GM19468 (cell line): Measurements from ENCODE around the gene ACTL7A.
"Not testable (repeated sequence)": the region's sequence is repeated elsewhere in the genome, so short reads cannot be mapped to it uniquely, and the experiment has no call there.

Source experiments
- ATAC-seq: cut with Tn5 transposase; IDR thresholded peaks from one replicate; pipeline ENCODE4 v1.9.1; 2021; ENCODE audit warnings: mild to moderate bottlenecking, moderate library complexity, moderate number of reproducible peaks; ENCODE audit not compliant: unreplicated experiment; ENCODE audit errors: extremely low read depth

ACTL7A gene, protein sequence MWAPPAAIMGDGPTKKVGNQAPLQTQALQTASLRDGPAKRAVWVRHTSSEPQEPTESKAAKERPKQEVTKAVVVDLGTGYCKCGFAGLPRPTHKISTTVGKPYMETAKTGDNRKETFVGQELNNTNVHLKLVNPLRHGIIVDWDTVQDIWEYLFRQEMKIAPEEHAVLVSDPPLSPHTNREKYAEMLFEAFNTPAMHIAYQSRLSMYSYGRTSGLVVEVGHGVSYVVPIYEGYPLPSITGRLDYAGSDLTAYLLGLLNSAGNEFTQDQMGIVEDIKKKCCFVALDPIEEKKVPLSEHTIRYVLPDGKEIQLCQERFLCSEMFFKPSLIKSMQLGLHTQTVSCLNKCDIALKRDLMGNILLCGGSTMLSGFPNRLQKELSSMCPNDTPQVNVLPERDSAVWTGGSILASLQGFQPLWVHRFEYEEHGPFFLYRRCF

DNA sequence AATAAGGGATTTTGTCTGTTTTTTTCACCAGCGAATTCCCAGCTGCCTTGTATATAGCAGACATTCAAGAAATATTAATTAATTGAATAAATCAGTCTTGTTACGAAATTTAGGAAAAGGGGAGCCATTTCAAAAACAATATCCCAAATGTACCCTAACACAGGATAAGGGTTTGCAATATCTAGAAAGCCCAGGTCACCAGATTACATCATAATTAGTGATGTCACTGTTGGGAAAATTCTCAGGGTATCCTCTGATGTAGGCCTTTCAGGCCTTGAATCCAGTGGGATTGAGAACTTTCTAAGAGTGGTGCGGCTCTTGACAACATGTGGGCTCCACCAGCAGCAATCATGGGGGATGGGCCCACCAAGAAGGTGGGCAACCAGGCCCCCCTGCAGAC is at the start of gene ACTL7A:
Gene ACTL7A, plus strand, starts transcription at position 270 of the 400 bp plus-strand sequence. Its CDS starts 57 bp downstream, at position 327.
- no peak for ATAC-seq

DNA sequence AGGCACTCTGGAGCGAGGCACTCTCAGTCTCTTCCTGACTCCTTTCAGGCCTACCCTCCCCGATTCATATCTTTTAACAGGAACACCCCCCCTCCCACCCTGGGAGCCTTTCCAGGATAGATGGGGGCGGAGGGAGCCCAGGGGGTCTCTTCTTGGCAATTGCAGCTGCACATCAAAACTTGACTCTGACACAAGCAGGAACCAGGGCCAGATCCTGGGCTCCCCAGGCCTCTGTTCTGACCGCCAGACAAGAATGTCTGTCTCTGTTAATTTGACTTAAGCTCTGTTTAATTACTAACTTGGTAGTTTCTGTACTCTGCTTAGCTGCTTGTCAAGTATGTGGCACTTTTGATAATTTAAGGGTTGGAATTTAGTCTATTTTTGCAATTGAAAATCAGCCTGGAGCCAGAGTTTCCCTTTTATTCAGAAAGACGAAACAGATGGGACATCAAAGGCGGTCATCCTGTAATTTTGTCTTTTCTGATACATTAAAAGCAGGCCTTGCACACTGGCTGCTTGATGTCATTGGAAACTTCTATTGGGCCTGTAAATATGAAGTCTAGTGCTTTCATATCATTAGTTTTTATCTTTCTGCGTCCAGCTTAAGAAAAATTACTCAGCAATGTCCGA is 49.6 kb upstream of the ACTL7A start:
- ATAC-seq, result no peak

DNA sequence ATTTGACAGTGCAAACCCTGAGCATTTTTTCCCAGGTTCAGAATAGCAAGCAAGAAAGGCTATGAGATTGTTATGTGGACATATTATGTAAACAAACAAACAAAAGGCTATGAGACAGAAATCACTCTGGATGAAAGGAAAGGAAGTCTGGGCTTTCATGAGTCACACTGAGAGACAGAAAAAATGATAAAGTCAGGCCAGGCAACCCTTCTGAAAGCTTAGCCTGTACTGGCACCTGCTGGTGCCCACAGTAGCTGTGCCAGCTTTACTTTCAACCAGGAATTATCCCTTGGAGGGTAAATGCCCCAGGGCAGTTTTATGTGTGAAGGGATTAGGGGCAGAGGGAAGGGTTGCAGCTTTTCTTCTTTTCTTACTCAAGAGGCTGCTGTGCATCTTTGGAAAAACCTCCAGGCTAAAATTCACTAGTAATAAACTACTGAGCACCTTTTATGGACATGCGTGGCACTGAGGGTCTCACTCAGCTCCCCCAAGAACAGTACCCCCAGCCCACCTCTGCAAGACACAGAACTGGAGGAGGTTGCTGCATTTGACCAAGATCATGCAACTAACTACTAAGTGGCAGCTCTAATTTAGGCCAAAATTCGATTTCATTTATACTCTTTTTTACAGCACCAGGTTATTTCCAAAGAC is 48.0 kb upstream of the ACTL7A start:
- no peak for ATAC-seq

DNA sequence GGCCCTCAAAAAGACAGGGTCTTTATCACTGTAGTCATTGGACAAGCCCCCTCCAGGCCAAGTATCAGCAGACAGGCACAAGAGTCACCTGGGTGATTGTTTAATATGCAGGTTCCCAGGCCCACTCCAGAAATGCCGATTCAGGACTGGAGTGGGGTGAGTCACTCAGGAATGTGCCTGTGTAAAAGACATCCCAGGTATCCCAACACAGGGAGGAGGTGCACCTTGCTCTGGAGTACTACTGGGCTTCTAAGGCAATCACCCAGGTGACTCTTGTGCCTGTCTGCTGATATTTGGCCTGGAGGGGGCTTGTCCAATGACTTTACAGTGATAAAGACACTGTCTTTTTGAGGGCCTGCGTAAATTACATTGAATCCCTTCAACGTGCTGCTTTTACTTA is 46.9 kb upstream of the ACTL7A start:
- no peak for ATAC-seq

DNA sequence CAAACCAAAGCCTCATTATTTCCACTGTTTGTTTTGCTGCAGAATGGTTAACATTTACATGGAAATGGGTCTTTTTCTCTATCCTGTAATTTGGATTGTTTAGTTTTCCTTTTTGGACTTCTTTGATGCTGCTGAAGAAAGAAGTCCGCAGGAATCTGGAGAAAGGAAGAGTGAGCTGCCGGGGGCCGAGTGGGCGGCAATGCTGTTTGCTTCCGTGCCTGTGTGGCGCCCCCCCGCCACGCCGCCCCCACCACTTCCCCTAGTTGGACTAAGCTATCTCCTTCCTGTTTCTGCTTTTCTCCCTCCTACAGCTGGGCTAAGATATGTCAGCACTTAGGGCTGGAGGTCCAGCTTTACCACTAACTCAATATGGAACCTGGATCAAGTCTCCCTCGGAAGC is 46.0 kb upstream of the ACTL7A start:
- ATAC-seq, result no peak

DNA sequence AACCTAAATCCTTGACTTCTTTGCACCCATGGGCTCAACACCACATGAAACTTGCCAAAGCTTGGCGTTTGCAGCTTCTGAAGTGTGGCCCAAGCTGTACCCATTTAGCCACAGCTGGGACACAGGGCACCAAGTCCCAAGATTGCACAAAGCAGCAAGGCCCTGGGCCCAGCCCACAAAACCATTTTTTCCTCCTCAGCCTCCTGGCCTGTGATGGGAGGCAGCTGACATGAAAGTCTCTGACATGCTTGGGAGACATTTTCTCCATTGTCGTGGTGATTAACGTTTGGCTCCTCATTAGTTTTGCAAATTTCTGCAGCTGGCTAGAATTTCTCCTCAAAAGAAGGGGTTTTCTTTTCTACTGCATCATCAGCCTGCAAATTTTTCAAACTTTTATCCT is 38.2 kb upstream of the ACTL7A start:
- no peak for ATAC-seq

DNA sequence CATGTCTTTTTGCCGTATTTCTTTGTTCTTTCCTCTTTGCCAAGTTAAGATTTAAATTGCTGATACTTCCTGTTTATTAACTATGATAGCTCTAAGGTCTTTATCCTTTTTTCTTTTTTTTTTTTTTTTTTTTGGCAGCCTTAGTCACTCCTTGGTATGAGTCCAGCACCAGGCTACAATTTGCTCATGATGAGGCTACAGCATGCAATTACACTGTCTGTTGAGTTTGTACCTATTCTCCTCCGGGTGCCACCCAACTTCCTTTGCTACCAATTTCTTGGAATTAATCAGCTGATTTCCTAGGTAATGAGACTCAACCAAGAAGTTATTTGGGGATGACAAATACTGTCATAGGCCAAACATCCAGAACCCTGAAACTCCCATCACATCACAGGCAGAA is 31.8 kb upstream of the ACTL7A start:
- ATAC-seq, result no peak

DNA sequence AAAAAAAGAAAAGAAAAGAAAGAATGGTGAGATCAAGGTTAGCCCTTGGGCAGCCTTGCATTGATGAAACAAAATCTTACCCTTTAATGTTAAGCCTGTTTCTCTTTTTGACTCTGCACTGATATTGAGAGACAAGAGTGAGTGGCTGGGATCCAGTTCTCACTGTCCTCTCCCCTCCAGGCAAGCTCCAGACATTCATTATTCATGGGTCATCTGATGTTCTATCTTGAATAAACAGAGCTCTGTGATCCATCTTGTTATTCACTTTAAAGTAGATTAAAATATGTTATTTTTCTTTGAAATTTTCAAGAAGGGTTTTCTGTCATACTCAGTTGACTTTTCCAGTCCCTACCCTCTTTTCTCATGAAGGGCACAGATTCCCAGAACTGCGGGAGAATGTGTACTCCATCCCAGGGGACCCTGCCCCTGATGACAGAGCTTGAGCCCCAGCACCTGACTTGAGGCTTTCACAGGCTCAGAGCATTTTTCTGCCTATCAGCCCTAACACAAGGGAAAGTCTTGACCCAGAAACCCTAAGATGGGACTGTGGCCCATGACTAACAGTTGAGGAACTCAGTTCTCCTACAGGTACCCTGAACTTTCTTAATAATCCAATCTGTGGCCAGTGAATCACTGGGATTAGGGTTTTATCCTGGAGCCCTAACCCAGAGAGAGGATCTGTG is 30.4 kb upstream of the ACTL7A start:
- no peak for ATAC-seq

DNA sequence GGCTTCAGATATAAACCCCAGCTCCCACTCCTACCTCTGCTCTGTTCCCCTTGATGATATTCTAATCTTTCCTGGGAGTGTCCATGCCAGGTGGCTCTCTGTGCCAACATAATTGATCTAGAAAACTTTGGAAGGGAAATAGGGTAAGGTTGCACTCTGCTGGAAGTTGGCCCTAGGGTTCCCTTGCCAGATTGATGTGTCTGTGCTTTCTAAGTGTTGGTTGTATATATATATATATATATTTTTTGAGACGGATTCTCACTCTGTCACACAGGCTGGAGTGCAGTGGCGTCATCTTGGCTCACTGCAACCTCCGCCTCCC is 29.9 kb upstream of the ACTL7A start:
- ATAC-seq, result no peak

DNA sequence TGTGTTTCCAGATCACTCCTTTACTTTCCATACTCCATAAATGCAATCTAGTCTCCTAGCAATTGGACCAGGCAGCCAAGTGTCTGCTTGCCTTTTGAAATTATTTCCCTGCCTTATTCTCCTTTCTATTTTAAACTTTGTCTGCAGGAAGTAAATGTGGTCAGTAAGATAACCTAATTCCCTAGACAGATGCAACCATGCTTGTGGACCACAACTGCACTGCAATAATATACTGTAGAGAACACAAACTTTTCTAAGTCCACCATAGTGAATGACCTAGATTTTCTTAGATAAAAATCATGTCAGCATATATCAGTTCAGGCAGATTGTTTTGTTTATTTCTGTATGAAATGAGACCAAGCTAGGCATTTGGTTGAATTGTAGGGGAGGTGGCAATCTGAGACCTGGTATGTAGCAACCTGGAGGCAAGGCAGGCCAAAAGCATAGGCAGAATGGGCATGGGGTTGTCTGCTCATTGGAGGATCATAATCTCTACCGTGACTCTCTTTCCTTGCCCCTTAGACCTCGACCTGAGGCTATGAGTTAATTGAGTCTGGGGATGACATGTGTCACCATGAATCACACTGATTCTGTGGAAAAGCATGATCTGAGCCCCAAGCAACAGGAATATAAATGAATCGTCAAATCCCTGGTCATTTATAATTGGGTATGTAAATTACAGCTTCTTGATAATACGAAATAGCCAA is 27.0 kb upstream of the ACTL7A start:
- ATAC-seq, result peak; percentile 44

DNA sequence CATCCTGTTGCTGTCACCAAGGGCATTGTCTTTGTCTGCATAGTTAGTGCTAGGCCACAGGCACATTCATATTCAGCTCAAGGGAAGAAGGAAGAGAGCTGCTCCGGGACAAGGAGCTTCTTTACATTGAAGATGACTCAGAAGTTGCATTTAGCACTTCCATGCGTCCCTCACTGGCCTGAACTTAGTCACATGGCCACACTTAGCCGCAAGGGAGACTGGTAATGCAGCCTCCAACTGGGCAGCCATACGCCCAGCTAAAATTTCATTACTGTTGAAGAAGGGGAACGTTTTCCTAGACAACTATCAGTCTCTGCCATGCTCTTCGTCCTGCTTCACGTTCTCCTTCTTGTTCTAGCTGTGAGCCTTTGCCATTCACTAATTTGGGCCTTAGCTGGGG is 26.2 kb upstream of the ACTL7A start:
- no peak for ATAC-seq

DNA sequence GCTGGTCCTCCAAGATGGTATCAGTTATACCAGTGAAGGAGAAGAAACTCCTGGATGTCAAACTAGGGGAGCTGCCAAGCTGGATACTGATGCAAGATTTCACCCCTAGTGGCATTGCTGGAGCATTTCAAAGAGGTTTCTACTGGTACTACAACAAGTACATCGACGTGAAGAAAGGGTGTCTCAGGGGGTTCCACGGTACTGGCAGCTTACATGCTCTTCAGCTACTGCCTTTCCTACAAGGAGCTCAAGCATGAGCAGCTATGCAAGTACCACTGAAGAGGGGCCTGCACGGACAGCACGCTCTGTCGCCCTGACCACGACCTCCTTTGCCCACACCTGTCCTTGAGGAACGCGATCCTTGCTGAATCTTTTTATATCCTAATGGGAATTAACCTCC is 25.7 kb upstream of the ACTL7A start:
- no peak for ATAC-seq

DNA sequence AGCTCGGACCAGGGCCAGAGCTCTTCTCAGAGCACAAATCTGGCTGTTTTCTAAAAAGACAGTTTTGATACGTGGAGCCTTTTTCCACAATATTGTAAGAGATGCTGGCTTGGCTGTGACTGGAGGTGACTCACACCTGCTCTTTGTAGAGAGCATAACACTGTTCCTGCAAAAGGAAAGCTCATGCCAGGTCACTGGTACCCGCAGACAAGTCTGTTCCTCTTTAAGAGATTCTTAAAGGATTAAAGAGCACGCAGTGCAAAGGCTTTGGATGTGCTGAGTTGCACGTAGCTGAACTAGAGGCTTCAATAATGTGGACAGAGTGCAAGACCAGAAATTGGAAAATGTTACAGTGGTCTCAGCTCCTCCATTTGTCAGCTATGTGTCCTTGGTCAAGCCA is 25.3 kb upstream of the ACTL7A start:
- ATAC-seq, result no peak

DNA sequence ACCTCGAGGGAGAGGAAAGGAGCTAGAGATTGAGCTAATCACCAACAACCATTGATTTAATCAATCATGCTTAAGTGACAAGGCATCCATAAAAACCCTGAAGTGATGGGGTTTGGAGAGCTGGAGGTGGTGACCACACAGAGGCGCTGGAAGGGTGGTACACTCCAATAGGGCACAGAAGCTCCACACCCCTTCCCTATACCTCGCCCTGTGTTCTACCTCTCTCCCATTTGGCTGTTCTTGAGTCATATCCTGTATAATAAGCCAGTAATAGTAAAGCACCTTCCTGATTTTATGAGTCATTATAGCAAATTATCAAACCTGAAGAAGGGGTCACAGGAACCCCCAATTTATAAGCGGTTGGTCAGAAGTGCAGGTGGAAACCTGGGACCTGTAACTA is 24.5 kb upstream of the ACTL7A start:
- ATAC-seq, result no peak

DNA sequence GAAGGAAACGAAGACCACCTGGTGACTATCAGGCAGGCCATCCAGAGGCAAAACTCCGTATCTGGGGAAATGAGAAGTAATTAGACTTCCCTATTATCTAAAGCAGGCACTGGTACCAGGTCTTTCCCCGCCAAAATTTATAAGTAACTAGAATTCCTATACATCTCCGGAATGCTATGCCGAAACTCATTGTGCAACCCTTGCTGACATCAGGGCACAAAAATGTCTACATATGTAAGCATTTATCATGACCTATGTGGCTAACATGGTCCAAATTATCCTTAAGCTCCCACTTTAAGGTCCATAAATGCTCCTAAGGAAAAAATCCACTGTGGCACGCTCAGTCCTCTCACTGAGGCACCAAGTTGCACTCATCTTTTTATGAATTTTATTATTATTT is 24.0 kb upstream of the ACTL7A start:
- ATAC-seq, result no peak

DNA sequence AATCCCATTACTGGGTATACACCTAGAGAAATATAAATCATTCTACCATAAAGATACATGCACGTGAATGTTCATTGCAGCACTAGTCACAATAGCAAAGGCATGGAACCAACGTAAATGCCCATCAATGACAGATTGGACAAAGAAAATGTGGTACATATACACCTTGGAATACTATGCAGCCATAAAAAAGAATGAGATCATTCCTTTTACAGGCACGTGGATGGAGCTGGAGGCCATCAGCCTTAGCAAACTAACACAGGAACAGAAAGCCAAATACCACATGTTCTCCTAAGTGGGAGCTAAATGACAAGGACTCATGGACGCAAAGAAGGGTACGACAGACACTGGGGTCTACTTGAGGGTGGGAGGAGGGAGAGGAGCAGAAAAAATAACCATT is 22.5 kb upstream of the ACTL7A start:
- not testable (repeated sequence) for ATAC-seq

DNA sequence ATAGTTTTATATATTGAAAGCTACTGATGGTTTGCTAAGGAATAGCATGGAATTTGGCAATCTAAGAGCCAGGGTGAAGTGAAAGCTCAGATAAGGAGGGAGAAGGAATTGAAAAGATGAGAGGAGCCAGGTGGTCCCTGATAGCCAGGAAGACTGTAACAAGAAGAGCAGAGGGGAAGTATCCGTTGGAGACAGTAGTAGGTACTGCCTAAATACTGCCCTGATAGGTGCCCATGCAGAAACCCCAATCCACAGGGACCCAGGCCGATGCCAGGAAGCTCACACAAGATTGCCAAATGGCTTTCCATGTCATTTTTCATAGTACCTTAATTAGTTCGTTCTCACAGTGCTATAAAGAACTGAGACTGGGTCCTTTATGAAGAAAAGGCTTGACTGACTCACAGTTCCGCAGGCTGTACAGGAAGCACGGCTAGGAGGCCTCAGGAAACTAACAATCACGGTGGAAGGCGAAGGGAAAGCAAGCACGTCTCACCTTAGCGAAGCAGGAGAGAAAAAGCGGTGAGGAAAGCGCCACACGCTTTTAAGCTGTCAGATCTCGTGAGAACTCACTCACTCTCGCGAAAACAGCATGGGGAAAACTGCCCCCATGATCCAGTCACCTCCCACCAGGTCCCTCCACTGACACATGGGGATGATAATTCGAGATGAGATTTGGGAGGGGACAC is 19.3 kb upstream of the ACTL7A start:
- no peak for ATAC-seq

DNA sequence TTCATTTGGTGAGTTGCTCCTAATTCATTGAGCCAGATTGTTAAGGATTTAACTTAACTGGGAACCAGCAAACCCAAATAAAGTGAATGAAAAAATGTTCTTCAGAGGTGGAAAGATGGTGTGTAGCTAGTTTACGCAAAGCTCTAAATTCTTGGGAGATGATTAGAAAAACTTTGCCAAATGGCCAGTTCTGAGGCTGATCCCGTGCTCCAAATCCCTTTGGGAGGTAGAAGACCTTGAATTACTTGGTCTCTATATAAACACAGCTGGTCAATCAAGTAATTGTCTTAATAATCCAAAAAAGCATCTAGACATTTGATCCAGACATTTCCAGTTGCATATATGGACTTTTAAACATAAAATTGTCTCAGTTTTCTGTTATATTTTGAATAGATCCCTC is 17.7 kb upstream of the ACTL7A start:
- no peak for ATAC-seq

DNA sequence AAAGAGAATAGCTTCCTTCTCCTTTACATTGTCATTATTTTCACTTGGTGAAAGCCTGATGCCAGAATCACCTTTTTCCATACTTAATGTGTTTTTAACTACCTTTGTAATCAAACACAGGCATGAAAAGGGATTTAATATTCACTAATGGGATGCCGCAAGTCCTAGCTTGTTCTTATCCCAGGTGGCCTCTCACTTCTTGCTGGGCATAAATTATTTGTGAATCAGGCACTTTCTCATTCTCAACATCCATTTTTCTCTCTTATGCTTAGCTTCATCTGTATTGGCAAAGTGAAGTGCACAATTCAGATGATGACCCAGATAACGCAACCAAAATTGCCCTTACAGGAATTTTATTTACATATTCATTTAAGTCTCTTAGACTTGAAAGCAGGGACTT is 17.2 kb upstream of the ACTL7A start:
- ATAC-seq, result no peak

DNA sequence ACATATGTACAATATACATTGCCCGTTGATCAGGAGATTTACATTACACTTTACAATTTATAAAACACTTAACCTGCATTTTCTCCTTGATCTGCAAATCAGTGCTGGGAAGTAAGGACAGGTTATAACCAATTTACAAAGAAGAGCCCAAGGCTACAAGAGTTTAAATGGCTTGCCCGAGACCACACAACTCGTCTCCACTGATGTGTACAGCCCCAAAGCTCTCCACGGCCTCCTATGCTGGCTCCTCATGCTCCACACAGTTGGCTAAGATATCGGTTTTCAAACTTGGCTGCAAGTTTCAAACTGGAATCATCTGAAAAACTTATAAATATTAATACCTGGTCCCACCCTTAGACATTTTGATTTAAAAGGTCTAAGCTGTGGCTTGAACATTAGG is 16.6 kb upstream of the ACTL7A start:
- no peak for ATAC-seq
